LNCaP clone FGC (cell line): ENCODE data around the gene PDE9A.

Source experiments
- DNase-seq: peaks from one replicate; pipeline ENCODE4 v3.0.0-alpha.2; 2011; ENCODE audit warnings: low read depth
- H3K4me3 ChIP-seq: 2 replicates; pipeline ENCODE4 v1.5.1; 2011; ENCODE audit warnings: mild to moderate bottlenecking, low read depth, low read length, control low read depth
- CTCF ChIP-seq: IDR thresholded peaks from 2 replicates; pipeline ENCODE4 v1.5.1; 2012; ENCODE audit warnings: mild to moderate bottlenecking; ENCODE audit not compliant: control insufficient read depth, insufficient read depth; ENCODE audit errors: extremely low read depth

PDE9A gene

DNA sequence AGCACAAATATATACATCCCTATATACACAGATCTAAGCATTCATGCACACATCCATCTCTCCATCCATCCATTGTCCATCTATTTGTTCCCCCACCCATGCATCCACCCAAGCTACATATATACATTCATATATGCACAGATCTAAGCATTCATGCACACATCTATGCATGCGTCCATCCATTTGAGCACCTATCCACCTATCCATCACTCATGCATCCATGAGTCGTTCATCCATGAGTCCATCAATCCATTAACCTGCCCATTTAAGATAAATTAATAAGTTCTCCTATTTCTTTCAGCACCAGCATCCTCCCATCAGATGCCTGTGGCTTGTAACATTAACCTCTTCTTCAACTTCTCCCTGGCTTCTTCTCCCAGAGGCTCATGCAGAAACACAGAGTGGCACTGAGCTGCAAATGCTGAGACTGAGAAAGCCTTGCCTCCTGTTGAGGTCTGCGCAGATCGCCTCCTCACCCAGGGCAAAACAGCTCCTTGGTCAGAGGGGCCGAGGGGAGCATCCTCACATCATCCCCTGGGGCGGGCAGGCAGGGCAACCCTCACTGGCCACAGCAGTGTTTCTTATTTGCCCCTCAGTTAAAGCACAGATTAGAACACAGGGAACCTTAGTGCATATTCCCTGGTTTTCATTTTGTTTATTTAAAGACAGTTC, 17.4 kb upstream of the PDE9A start:
- no peak for DNase-seq
- no peak overlapping the region for H3K4me3 ChIP-seq
- no peak for TF ChIP-seq CTCF

GRCh38 chr21:42636520-42637266, 16.7 kb upstream of the PDE9A start:
- TF ChIP-seq CTCF, result no peak
- H3K4me3 ChIP-seq, result no peak overlapping the region
- DNase-seq, result no peak

DNA sequence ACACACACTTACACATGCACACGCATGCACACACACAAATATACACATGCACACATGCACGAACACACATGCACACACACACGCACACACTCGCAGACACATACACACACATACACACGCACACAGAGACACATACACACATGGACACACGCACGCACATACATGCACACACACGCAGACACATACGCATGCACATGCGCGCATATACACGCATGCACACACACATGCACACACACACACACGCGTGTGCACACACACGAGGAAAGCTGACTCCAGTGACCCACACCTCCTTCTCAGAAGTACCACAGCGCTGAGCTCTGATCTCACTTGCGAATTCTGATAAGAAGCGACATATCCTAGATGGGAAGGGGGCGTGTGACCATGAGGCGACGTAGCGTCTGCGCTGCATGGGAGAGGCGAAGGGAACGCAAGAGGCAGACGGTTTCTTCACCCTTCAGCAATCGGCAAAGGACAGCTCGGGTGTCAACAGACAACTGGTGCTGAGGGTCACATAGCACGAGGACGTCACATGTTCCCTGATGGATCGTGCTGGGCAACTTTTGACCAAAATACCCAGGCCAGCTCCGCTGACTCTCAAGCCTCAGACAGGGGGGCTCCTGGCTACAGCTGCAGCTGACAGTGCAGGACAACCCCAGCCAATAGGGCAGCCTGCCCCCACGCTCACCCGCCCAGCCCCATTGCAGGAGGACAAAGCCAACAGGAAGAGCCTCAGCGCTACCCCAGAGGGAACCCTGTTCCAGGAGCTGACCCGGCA, 16.0 kb upstream of the PDE9A start:
- H3K4me3 ChIP-seq, result no peak overlapping the region
- no peak for TF ChIP-seq CTCF
- no peak for DNase-seq

- DNase-seq, result no peak
- TF ChIP-seq CTCF, result no peak
- no peak overlapping the region for H3K4me3 ChIP-seq
Measured at GRCh38 chr21:42638266-42638863, 15.1 kb upstream of the PDE9A start.

DNA sequence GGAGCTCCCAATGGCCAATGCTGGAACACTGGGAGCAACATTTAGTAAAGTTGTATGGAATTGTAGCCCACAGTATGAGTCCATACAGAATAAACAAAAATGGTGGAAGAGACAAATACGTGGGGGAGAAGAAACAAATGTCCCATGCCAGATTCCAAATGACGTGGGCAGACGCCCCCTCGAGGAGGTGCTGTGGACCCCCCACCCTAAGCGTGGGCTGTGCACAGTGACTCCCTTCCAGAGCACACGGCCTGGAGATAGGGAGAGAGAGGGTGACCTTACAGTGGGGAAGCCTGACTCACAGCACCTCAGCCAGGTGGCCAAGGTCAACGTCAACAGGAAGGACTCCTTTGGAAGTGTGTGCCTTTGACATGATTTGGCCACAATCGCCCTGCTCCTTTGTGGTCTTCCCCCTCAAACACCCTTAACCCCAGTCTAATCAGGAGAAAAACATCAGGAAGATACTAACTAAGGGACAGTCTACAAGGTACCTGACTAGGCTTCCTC, 13.7 kb upstream of the PDE9A start:
- no peak for TF ChIP-seq CTCF
- DNase-seq, result no peak

DNA sequence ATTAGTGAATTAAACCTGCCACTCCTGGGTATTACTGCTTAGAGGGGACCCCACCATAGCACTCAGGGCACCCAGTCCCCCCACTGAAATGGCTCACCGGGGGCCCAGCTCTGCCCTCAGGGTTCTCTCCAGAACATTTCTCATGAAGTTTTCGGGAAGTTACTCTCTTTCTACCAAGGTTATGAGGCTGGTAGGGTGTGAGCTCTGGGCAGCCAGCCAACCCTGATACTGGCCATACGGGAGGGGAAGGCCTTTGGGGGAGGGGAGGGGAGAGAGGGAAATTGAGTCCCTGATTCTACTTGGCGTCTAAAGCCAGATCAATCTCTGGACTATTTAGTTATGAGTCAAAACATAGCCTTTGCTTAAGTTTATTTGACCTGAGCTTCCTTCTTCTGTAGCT, 12.9 kb upstream of the PDE9A start:
- TF ChIP-seq CTCF, result no peak
- H3K4me3 ChIP-seq, result no peak overlapping the region
- DNase-seq, result no peak

More for the DNA sequence above, 13.7 kb upstream of the PDE9A start:
- H3K4me3 ChIP-seq, result no peak overlapping the region
